ENCODE results near the gene DYNC2H1.

Gene DYNC2H1

GRCh38 chr11:103494491-103494890 is 385.3 kb downstream of the DYNC2H1 start:
- no peak for TF ChIP-seq ZNF384 (IDR thresholded peaks at IDR 0.05)
- no peak for TF ChIP-seq NFRKB (IDR thresholded peaks at IDR 0.05)
- TF ChIP-seq FOXK2 (IDR thresholded peaks at IDR 0.05) = no peak
- no peak for TF ChIP-seq ELF4 (IDR thresholded peaks at IDR 0.05)
- TF ChIP-seq FOXM1 (IDR thresholded peaks at IDR 0.05; ENCODE audit: borderline replicate concordance) = no peak
- TF ChIP-seq ARNT (IDR thresholded peaks at IDR 0.05) = no peak
- no peak for TF ChIP-seq BHLHE40 (IDR thresholded peaks at IDR 0.05; ENCODE audit: borderline replicate concordance)
- TF ChIP-seq LEF1 (IDR thresholded peaks at IDR 0.05; ENCODE audit: borderline replicate concordance) = no peak
- no peak for TF ChIP-seq FOXA1 (IDR thresholded peaks at IDR 0.05)
- no peak for TF ChIP-seq SP1 (IDR thresholded peaks at IDR 0.05)
- no peak for TF ChIP-seq HDGF (IDR thresholded peaks at IDR 0.05; ENCODE audit: borderline replicate concordance)
- TF ChIP-seq SUZ12 (IDR thresholded peaks at IDR 0.05) = no peak
- no peak for TF ChIP-seq TARDBP (IDR thresholded peaks at IDR 0.05)
- TF ChIP-seq L3MBTL2 (conservative IDR thresholded peaks at IDR 0.05) = no peak
- POLR2A ChIA-PET = no interaction called here
- no peak for DNase-seq (ENCODE audit: extremely low spot score)
- CTCF ChIA-PET = no interaction called here

GRCh38 chr11:103497268-103497667 is 388.0 kb downstream of the DYNC2H1 start:
- POLR2A ChIA-PET = no interaction called here

GRCh38 chr11:103499710-103500340 is 390.6 kb downstream of the DYNC2H1 start:
- CTCF ChIA-PET = no interaction called here
- DNase-seq (ENCODE audit: extremely low spot score) = no peak
- POLR2A ChIA-PET = no interaction called here
- TF ChIP-seq SUZ12 (IDR thresholded peaks at IDR 0.05) (no peak), ELF4 (IDR thresholded peaks at IDR 0.05) (no peak)

More at GRCh38 chr11:103497268-103497667, 388.0 kb downstream of the DYNC2H1 start:
- no peak for DNase-seq (ENCODE audit: extremely low spot score)
- TF ChIP-seq SP1 (IDR thresholded peaks at IDR 0.05) = no peak
- TF ChIP-seq FOXK2 (IDR thresholded peaks at IDR 0.05) = no peak
- CTCF ChIA-PET = no interaction called here

- ChIA-PET CTCF (no interaction called here), POLR2A (no interaction called here)
- TF ChIP-seq L3MBTL2 (conservative IDR thresholded peaks at IDR 0.05) (no peak), PKNOX1 (IDR thresholded peaks at IDR 0.05) (no peak), ARNT (IDR thresholded peaks at IDR 0.05) (no peak), TARDBP (IDR thresholded peaks at IDR 0.05) (no peak), NFRKB (IDR thresholded peaks at IDR 0.05) (no peak), ZNF384 (IDR thresholded peaks at IDR 0.05) (no peak), HDGF (IDR thresholded peaks at IDR 0.05; ENCODE audit: borderline replicate concordance) (no peak), BHLHE40 (IDR thresholded peaks at IDR 0.05; ENCODE audit: borderline replicate concordance) (no peak), ELF4 (IDR thresholded peaks at IDR 0.05) (no peak), FOXA1 (IDR thresholded peaks at IDR 0.05) (no peak), SP1 (IDR thresholded peaks at IDR 0.05) (no peak)
- DNase-seq (ENCODE audit: extremely low spot score) = no peak
Measured at GRCh38 chr11:103515283-103515682, 406.1 kb downstream of the DYNC2H1 start.

GRCh38 chr11:103520792-103521191 is 411.6 kb downstream of the DYNC2H1 start:
- POLR2A ChIA-PET = no interaction called here
- TF ChIP-seq ARNT (IDR thresholded peaks at IDR 0.05) = no peak
- no peak for TF ChIP-seq NFRKB (IDR thresholded peaks at IDR 0.05)
- TF ChIP-seq ZNF384 (IDR thresholded peaks at IDR 0.05) = no peak
- no peak for TF ChIP-seq L3MBTL2 (conservative IDR thresholded peaks at IDR 0.05)
- no peak for TF ChIP-seq ELF4 (IDR thresholded peaks at IDR 0.05)
- TF ChIP-seq HDGF (IDR thresholded peaks at IDR 0.05; ENCODE audit: borderline replicate concordance) = no peak
- no peak for TF ChIP-seq FOXK2 (IDR thresholded peaks at IDR 0.05)
- no peak for TF ChIP-seq SUZ12 (IDR thresholded peaks at IDR 0.05)
- no peak for TF ChIP-seq TARDBP (IDR thresholded peaks at IDR 0.05)
- TF ChIP-seq FOXA1 (IDR thresholded peaks at IDR 0.05) = no peak
- TF ChIP-seq FOXM1 (IDR thresholded peaks at IDR 0.05; ENCODE audit: borderline replicate concordance) = no peak
- TF ChIP-seq SP1 (IDR thresholded peaks at IDR 0.05) = no peak
- TF ChIP-seq LEF1 (IDR thresholded peaks at IDR 0.05; ENCODE audit: borderline replicate concordance) = no peak
- TF ChIP-seq BHLHE40 (IDR thresholded peaks at IDR 0.05; ENCODE audit: borderline replicate concordance) = no peak
- TF ChIP-seq CTBP1 (IDR thresholded peaks at IDR 0.05; ENCODE audit: borderline replicate concordance) = no peak
- TF ChIP-seq PKNOX1 (IDR thresholded peaks at IDR 0.05) = no peak
- DNase-seq (ENCODE audit: extremely low spot score) = no peak
- CTCF ChIA-PET = no interaction called here

GRCh38 chr11:103525069-103525468 is 415.8 kb downstream of the DYNC2H1 start:
- ChIA-PET CTCF (no interaction called here), POLR2A (no interaction called here)
- TF ChIP-seq ARNT (IDR thresholded peaks at IDR 0.05) (no peak), CTBP1 (IDR thresholded peaks at IDR 0.05; ENCODE audit: borderline replicate concordance) (no peak), ZNF384 (IDR thresholded peaks at IDR 0.05) (no peak), PKNOX1 (IDR thresholded peaks at IDR 0.05) (peak; percentile 54)
- no peak for DNase-seq (ENCODE audit: extremely low spot score)

GRCh38 chr11:103528046-103528445 is 418.8 kb downstream of the DYNC2H1 start:
- CTCF ChIA-PET = interaction anchor here (0.6 kb wide), 1 partner anchor 622 kb away, joined by 3 read pairs; no protein-coding TSS in a partner anchor
- TF ChIP-seq FOXK2 (IDR thresholded peaks at IDR 0.05) (no peak), ARNT (IDR thresholded peaks at IDR 0.05) (no peak), FOXM1 (IDR thresholded peaks at IDR 0.05; ENCODE audit: borderline replicate concordance) (no peak), L3MBTL2 (conservative IDR thresholded peaks at IDR 0.05) (no peak), ZNF384 (IDR thresholded peaks at IDR 0.05) (no peak), NFRKB (IDR thresholded peaks at IDR 0.05) (no peak), LEF1 (IDR thresholded peaks at IDR 0.05; ENCODE audit: borderline replicate concordance) (no peak), SP1 (IDR thresholded peaks at IDR 0.05) (no peak), ELF4 (IDR thresholded peaks at IDR 0.05) (no peak), CTBP1 (IDR thresholded peaks at IDR 0.05; ENCODE audit: borderline replicate concordance) (no peak), PKNOX1 (IDR thresholded peaks at IDR 0.05) (no peak), HDGF (IDR thresholded peaks at IDR 0.05; ENCODE audit: borderline replicate concordance) (no peak), SUZ12 (IDR thresholded peaks at IDR 0.05) (no peak), TARDBP (IDR thresholded peaks at IDR 0.05) (no peak), BHLHE40 (IDR thresholded peaks at IDR 0.05; ENCODE audit: borderline replicate concordance) (no peak)
- no peak for DNase-seq (ENCODE audit: extremely low spot score)
- POLR2A ChIA-PET = no interaction called here

All from HEK293T (cell line).